Left ventricle myocardium inferior (tissue), 1 donor: ENCODE data around the gene AKT1S1. TPM values are rescaled to one million over a fixed set of nuclear protein-coding genes. Genes with fewer than 3 reads are reported as not detected.

ENCODE experiments used
- DNase-seq: peaks from one replicate; pipeline ENCODE4 v3.0.0-alpha.2; 2020
- H3K27ac ChIP-seq: fragments of 200-600 bp; replicated peaks from 2 replicates; pipeline ENCODE4 v1.8.0; 2021
- H3K27me3 ChIP-seq: fragments of 200-600 bp; 2 replicates; pipeline ENCODE4 v1.8.0; 2021; ENCODE audit warnings: low read depth
- H3K36me3 ChIP-seq: fragments of 200-600 bp; 2 replicates; pipeline ENCODE4 v1.8.0; 2021
- H3K4me1 ChIP-seq: fragments of 200-600 bp; 2 replicates; pipeline ENCODE4 v1.8.0; 2021
- H3K4me3 ChIP-seq: fragments of 200-600 bp; 2 replicates; pipeline ENCODE4 v1.8.0; 2021; ENCODE audit warnings: mild to moderate bottlenecking, moderate library complexity
- H3K9me3 ChIP-seq: fragments of 200-600 bp; replicated peaks from 2 replicates; pipeline ENCODE4 v1.8.0; 2021
- intact Hi-C: fragments of 100-400 bp; cut with micrococcal nuclease; formaldehyde crosslinking; loops from one replicate; pipeline ENCODE4 v1.11.0; 2022
- total RNA-seq: library from RNA; stranded (reverse); fragmentation: NEBNext Ultra II Directional; extraction: Animal tissue kit (Norgen Biotek cat#: 25700); gene quantifications from one replicate; pipeline ENCODE4 v1.2.1, GENCODE V29; 2021
- TF ChIP-seq, protein P1 (sequence below): fragments of 200-600 bp; IDR thresholded peaks from 2 replicates; pipeline ENCODE4 v1.8.0; 2021; ENCODE audit warnings: antibody characterized with exemption, mild to moderate bottlenecking, borderline replicate concordance
- donor health status: DM: no; HTN: yes; CAD: no; lungs with severe emphysema.

Gene AKT1S1
- total RNA-seq, 1 donor from 2014 or later: 36.0 TPM

DNA sequence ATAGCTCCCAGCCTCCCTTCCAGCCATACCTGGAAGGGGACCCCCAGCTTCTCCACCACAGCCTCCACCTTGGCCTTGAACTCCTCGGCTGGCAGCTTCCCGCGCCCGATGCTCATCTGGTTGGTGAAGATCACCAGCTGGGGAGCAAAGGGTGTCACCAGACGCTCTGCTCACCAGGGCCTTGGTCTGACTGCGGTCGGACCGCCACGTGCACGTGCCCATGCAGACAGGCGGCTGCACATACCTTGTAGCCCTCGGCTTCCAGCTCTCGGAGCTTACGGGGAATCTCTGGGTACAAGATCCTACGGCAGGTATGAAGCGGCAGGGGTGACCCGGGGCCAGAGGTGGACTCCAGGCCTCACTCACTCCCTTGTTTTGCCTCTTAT, 13.2 kb downstream of the AKT1S1 start:
- Histone ChIP-seq H3K4me1 (peaks cover 66% of the 10 kb centered on the region), H3K4me3 (no peak overlapping the region)
- no peak for DNase-seq

DNA sequence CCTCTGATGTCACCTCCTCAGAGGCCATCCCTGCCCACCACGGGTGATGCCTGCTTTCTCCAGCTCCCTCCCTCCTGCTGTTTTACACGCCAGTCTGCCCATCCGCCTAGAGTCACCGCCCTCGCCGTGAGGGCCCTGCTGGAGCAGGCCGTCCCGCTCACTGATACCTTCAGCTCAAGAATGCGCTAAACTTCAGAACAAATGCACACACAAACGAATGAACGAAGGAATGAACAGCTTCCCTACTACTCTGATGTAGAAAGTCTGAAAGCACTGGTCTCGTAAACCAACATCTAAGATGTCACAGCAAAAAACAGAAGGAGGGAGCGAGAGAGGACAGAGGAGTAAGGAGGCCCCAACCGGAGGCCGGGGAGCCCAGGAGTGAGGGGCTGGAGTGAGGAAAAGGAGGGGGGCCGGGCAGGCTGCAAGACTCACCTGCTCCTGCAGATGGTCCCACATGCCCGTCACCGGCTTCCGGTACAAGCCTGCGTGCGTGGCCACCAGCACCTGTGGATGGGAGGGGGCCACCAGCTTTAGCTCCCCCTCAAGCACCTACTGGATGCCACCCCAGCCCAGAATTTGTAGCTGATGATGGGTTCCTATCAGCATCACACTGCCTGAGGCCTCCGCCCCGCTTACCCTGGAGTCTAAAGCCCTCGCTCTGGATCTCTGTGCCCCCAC, 13.8 kb downstream of the AKT1S1 start:
- Histone ChIP-seq H3K36me3 (peaks cover 65% of the 10 kb centered on the region), H3K27me3 (no peaks in the 10 kb centered on the region), H3K27ac (no peak overlapping the region), H3K9me3 (no peaks in the 10 kb centered on the region), H3K4me1 (peaks cover 60% of the 10 kb centered on the region), H3K4me3 (no peak overlapping the region)
- no peak for DNase-seq
- intact Hi-C loops: no loop called here
- TF ChIP-seq, protein P1, sequence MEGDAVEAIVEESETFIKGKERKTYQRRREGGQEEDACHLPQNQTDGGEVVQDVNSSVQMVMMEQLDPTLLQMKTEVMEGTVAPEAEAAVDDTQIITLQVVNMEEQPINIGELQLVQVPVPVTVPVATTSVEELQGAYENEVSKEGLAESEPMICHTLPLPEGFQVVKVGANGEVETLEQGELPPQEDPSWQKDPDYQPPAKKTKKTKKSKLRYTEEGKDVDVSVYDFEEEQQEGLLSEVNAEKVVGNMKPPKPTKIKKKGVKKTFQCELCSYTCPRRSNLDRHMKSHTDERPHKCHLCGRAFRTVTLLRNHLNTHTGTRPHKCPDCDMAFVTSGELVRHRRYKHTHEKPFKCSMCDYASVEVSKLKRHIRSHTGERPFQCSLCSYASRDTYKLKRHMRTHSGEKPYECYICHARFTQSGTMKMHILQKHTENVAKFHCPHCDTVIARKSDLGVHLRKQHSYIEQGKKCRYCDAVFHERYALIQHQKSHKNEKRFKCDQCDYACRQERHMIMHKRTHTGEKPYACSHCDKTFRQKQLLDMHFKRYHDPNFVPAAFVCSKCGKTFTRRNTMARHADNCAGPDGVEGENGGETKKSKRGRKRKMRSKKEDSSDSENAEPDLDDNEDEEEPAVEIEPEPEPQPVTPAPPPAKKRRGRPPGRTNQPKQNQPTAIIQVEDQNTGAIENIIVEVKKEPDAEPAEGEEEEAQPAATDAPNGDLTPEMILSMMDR: no peak

More for the DNA sequence above, 13.2 kb downstream of the AKT1S1 start:
- H3K27me3 ChIP-seq: no peaks in the 10 kb centered on the region
- H3K36me3 ChIP-seq: peaks cover 60% of the 10 kb centered on the region
- TF ChIP-seq, protein P1: no peak
- no peak overlapping the region for H3K27ac ChIP-seq
- intact Hi-C loops: no loop called here
- no peaks in the 10 kb centered on the region for H3K9me3 ChIP-seq

DNA sequence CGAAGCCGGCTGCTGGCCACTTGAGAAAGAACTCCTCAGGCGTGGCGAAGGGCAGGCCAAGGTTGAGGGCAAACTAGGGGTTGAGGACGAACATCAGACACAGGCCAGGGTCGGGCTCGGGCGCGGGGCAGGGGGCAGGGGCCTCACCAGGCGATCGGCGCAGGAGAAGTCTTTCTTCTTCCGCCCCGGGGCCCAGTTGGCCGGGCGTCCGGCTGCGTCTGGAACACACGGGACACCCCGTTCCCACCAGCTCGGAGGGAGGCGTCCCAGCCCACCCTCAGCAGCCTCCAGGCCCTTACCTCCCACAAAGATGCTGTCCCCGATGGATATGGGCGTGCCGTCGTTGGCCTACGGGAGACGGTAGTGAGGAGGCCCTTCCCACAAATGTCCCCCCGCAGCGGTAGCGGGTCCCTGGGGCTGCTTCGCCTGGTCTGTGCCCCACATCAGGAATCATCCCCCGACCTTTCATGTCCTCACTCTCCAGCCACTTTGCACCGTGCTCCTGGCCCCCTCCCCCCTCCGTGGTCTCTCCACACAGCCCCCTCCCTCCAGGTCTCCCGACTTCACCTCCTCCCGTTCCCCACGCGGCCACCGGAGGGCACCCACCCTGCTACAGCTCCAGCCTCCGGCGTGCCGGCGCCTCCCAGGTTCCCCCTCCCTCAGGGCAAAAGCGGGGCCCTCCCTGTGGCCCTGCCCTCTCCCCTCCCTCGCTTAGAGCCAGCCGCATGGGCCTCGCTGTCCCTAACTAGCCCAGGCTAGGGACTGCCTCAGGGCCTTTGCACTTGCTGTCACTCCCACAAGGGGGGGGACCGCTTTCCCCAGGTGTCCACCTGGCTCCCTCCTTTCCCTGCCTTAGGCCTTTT, 14.5 kb downstream of the AKT1S1 start:
- Histone ChIP-seq H3K4me3 (no peak overlapping the region), H3K27me3 (no peaks in the 10 kb centered on the region), H3K27ac (peak overlapping the region; percentile 60), H3K36me3 (peaks cover 73% of the 10 kb centered on the region), H3K4me1 (peaks cover 53% of the 10 kb centered on the region), H3K9me3 (no peaks in the 10 kb centered on the region)
- intact Hi-C loops: no loop called here
- TF ChIP-seq, protein P1: peak; percentile 26
- DNase-seq: no peak

GRCh38 chr19:49861541-49862378, 15.4 kb downstream of the AKT1S1 start:
- H3K27ac ChIP-seq: peak overlapping the region; percentile 60
- H3K27me3 ChIP-seq: no peaks in the 10 kb centered on the region
- peaks cover 46% of the 10 kb centered on the region for H3K4me1 ChIP-seq
- intact Hi-C loops: no loop called here
- DNase-seq: no peak
- no peaks in the 10 kb centered on the region for H3K9me3 ChIP-seq
- no peak overlapping the region for H3K4me3 ChIP-seq
- TF ChIP-seq, protein P1: no peak
- H3K36me3 ChIP-seq: peaks cover 81% of the 10 kb centered on the region

DNA sequence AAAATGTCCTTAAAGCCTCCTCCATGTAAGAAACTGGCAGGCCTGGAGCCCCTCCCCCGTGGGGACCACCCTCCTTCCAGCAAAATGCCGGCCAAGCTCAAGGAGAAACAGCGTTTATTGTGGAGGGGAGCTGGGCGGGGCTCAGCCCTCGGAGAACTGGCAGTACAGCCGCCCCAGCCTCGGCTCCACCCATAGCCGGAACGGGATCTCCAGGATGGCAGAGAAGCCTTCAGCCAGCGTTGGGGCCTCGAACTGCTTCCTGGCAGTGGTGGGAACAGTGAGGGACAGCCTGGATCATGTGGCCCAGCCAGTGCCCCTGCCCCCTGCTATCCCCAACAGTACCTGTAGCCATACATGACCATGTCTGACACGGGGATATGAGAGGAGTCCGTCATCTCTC, 16.0 kb downstream of the AKT1S1 start:
- H3K27ac ChIP-seq: peak overlapping the region; percentile 60

More for the DNA sequence above, 16.0 kb downstream of the AKT1S1 start:
- peaks cover 39% of the 10 kb centered on the region for H3K4me1 ChIP-seq
- no peak overlapping the region for H3K4me3 ChIP-seq
- no peak for DNase-seq
- no peaks in the 10 kb centered on the region for H3K9me3 ChIP-seq
- intact Hi-C loops: no loop called here
- TF ChIP-seq, protein P1: no peak
- peaks cover 88% of the 10 kb centered on the region for H3K36me3 ChIP-seq
- no peaks in the 10 kb centered on the region for H3K27me3 ChIP-seq
